Skeletal muscle tissue (tissue), 4 donors: ENCODE measurements around the gene CNNM3. TPM values are rescaled to one million over a fixed set of nuclear protein-coding genes. Genes with fewer than 3 reads are reported as not detected.
"Not testable (repeated sequence)": the region's sequence is repeated elsewhere in the genome, so short reads cannot be mapped to it uniquely, and the experiment has no call there.

ENCODE experiments used
- H3K27ac ChIP-seq: one replicate; pipeline ENCODE4 v1.7.0; 2013; ENCODE audit warnings: mild to moderate bottlenecking, low read depth, low read length, inconsistent platforms
- H3K27me3 ChIP-seq, 3 donors: one replicate each; pipeline ENCODE4 v1.7.0; 2013; ENCODE audit warnings: low read length in 3 of 3; ENCODE audit not compliant: control insufficient read depth in 3 of 3, insufficient read depth in 3 of 3
- H3K36me3 ChIP-seq, 3 donors: one replicate each; pipeline ENCODE4 v1.7.0; 2013; ENCODE audit warnings: low read length in 3 of 3; ENCODE audit not compliant: control insufficient read depth in 3 of 3, insufficient read depth in 3 of 3
- H3K4me1 ChIP-seq, 3 donors: one replicate each; pipeline ENCODE4 v1.7.0; 2013; ENCODE audit warnings: low read length in 3 of 3, mild to moderate bottlenecking in 3 of 3; ENCODE audit not compliant: control insufficient read depth in 3 of 3, insufficient read depth in 3 of 3
- H3K4me3 ChIP-seq, 3 donors: one replicate each; pipeline ENCODE4 v1.7.0; 2013; ENCODE audit warnings: low read length in 3 of 3
- H3K9ac ChIP-seq, 3 donors: one replicate each; pipeline ENCODE4 v1.7.0; 2013; ENCODE audit warnings: low read length in 3 of 3, mild to moderate bottlenecking in 3 of 3, moderate library complexity in 2 of 3, low read depth in 1 of 3
- H3K9me3 ChIP-seq, 3 donors: one replicate each; pipeline ENCODE4 v1.7.0; 2013; ENCODE audit warnings: low read length in 3 of 3; ENCODE audit not compliant: control insufficient read depth in 3 of 3
- total RNA-seq: library from RNA; depleted of rRNA; stranded (reverse); fragments of >200 nt; gene quantifications from one replicate; pipeline ENCODE4 v1.2.3, GENCODE V29; 2014
- donor health status: Osteomylitis.

CNNM3 gene
- total RNA-seq, 1 donor from 2014 or later = 4.2 TPM

- Histone ChIP-seq H3K27me3 (no peaks in the 10 kb centered on the region), H3K36me3 (no peaks in the 10 kb centered on the region), H3K9ac (no peak overlapping the region)
These were observed 40.9 kb upstream of the CNNM3 start for GRCh38 chr2:96775160-96775559.

GRCh38 chr2:96783388-96783787 is 32.7 kb upstream of the CNNM3 start:
- H3K4me3 ChIP-seq = no peak overlapping the region
- no peaks in the 10 kb centered on the region for H3K36me3 ChIP-seq
- H3K9me3 ChIP-seq = no peaks in the 10 kb centered on the region
- no peaks in the 10 kb centered on the region for H3K27me3 ChIP-seq
- no peak overlapping the region for H3K27ac ChIP-seq
- no peak overlapping the region for H3K9ac ChIP-seq
- H3K4me1 ChIP-seq = peaks cover 11 to 15% (median 14%) of the 10 kb centered on the region in 3 donors

More at GRCh38 chr2:96775160-96775559, 40.9 kb upstream of the CNNM3 start:
- no peak overlapping the region for H3K4me3 ChIP-seq
- no peak overlapping the region for H3K27ac ChIP-seq
- H3K4me1 ChIP-seq = peaks cover 21 to 41% (median 25%) of the 10 kb centered on the region in 3 donors
- no peaks in the 10 kb centered on the region for H3K9me3 ChIP-seq

GRCh38 chr2:96787411-96787810 is 28.7 kb upstream of the CNNM3 start:
- Histone ChIP-seq H3K9ac (no peak overlapping the region), H3K27ac (peak overlapping the region; percentile 99), H3K36me3 (no peaks in the 10 kb centered on the region), H3K4me1 (peaks cover 19 to 31% (median 25%) of the 10 kb centered on the region in 3 donors), H3K9me3 (no peaks in the 10 kb centered on the region), H3K4me3 (no peak overlapping the region), H3K27me3 (no peaks in the 10 kb centered on the region)

- H3K27ac ChIP-seq = peak overlapping the region; percentile 99
- H3K4me1 ChIP-seq = peaks cover 24 to 41% (median 28%) of the 10 kb centered on the region in 3 donors
- H3K36me3 ChIP-seq = no peaks in the 10 kb centered on the region
- H3K9ac ChIP-seq = peak overlapping the region; percentile 84 to 93 (median 92)
- no peaks in the 10 kb centered on the region for H3K9me3 ChIP-seq
- no peaks in the 10 kb centered on the region for H3K27me3 ChIP-seq
- H3K4me3 ChIP-seq = peak overlapping the region; percentile 57 to 84 (median 79)
These were observed 27.4 kb upstream of the CNNM3 start for GRCh38 chr2:96788442-96789244.

- Histone ChIP-seq H3K9me3 (no peaks in the 10 kb centered on the region), H3K36me3 (no peaks in the 10 kb centered on the region), H3K4me1 (peaks cover 24 to 45% (median 29%) of the 10 kb centered on the region in 3 donors), H3K27ac (peak overlapping the region; percentile 99), H3K27me3 (no peaks in the 10 kb centered on the region), H3K4me3 (peak overlapping the region; percentile 57 to 84 (median 79)), H3K9ac (peak overlapping the region; percentile 84 to 93 (median 92))
These were observed 26.8 kb upstream of the CNNM3 start for GRCh38 chr2:96789245-96789617.

- H3K36me3 ChIP-seq = peaks cover 12 to 14% (median 13%) of the 10 kb centered on the region in 3 donors
- H3K4me3 ChIP-seq = peak overlapping the region in 2 of 3 donors; percentile 17 to 54
- peak overlapping the region; percentile 80 for H3K27ac ChIP-seq
- H3K4me1 ChIP-seq = peaks cover 16 to 34% (median 29%) of the 10 kb centered on the region in 3 donors
- peak overlapping the region in 1 of 3 donors; percentile 77 for H3K9ac ChIP-seq
- H3K9me3 ChIP-seq = no peaks in the 10 kb centered on the region
- no peaks in the 10 kb centered on the region for H3K27me3 ChIP-seq
These were observed 23.0 kb upstream of the CNNM3 start for GRCh38 chr2:96792772-96793749.

GRCh38 chr2:96795076-96795475 is 21.0 kb upstream of the CNNM3 start:
- Histone ChIP-seq H3K9me3 (no peaks in the 10 kb centered on the region), H3K27me3 (no peaks in the 10 kb centered on the region), H3K4me1 (peaks cover 5 to 27% (median 24%) of the 10 kb centered on the region in 3 donors), H3K9ac (no peak overlapping the region), H3K27ac (no peak overlapping the region), H3K4me3 (no peak overlapping the region), H3K36me3 (peaks cover 30 to 33% (median 31%) of the 10 kb centered on the region in 3 donors)

GRCh38 chr2:96796497-96796896 is 19.6 kb upstream of the CNNM3 start:
- H3K27me3 ChIP-seq, H3K4me3 ChIP-seq, H3K9me3 ChIP-seq: not testable (repeated sequence)

GRCh38 chr2:96797066-96797625 is 18.9 kb upstream of the CNNM3 start:
- H3K27me3 ChIP-seq = no peaks in the 10 kb centered on the region
- H3K9me3 ChIP-seq = no peaks in the 10 kb centered on the region
- no peak overlapping the region for H3K4me3 ChIP-seq
- peaks cover 39 to 48% (median 42%) of the 10 kb centered on the region in 3 donors for H3K36me3 ChIP-seq
- peaks cover 13 to 35% (median 31%) of the 10 kb centered on the region in 3 donors for H3K4me1 ChIP-seq
- H3K9ac ChIP-seq = no peak overlapping the region
- H3K27ac ChIP-seq = no peak overlapping the region

More at GRCh38 chr2:96796497-96796896, 19.6 kb upstream of the CNNM3 start:
- not testable (repeated sequence) for H3K27ac ChIP-seq, H3K9ac ChIP-seq
- peaks cover 33 to 42% (median 35%) of the 10 kb centered on the region in 3 donors for H3K36me3 ChIP-seq
- H3K4me1 ChIP-seq = peaks cover 13 to 35% (median 35%) of the 10 kb centered on the region in 3 donors
